Gastrocnemius medialis (tissue), 4 donors: ENCODE data around the gene RGS11. TPM values are rescaled to one million over a fixed set of nuclear protein-coding genes. Genes with fewer than 3 reads are reported as not detected.
"Not testable (repeated sequence)": the region's sequence is repeated elsewhere in the genome, so short reads cannot be mapped to it uniquely, and the experiment has no call there.

ENCODE experiments used
- ATAC-seq, 2 donors: fragments of 150-250 bp; one replicate each; pipeline ENCODE4 v1.9.1; 2016
- DNase-seq, 2 donors: peaks; one replicate each; pipeline ENCODE4 v3.0.0-alpha.2; 2019
- H3K27ac ChIP-seq, 4 donors: fragments of 200-600 bp; sonication (generic); 1 replicate in 1 of 4; 2 replicates in 3 of 4; pipeline ENCODE4 v1.5.1; 2016 to 2018; ENCODE audit warnings: mild to moderate bottlenecking in 2 of 4, moderate library complexity in 1 of 4
- H3K27me3 ChIP-seq, 3 donors: fragments of 200-600 bp; sonication (generic) in 2 of 3; 1 replicate in 1 of 3; 2 replicates in 2 of 3; pipeline versions ENCODE4 v1.5.1 to v1.6.0; 2016 to 2019; ENCODE audit warnings: mild to moderate bottlenecking in 1 of 3, moderate library complexity in 1 of 3
- H3K36me3 ChIP-seq, 2 donors: fragments of 200-600 bp; sonication (generic) in 1 of 2; one replicate each; pipeline ENCODE4 v1.5.1; 2017 to 2018
- H3K4me1 ChIP-seq, 2 donors: fragments of 200-600 bp; sonication (generic) in 1 of 2; one replicate each; pipeline ENCODE4 v1.5.1; 2016 to 2017; ENCODE audit warnings: mild to moderate bottlenecking in 2 of 2
- H3K4me3 ChIP-seq, 4 donors: fragments of 200-600 bp; sonication (generic) in 3 of 4; 1 replicate in 1 of 4; 2 replicates in 3 of 4; pipeline ENCODE4 v1.5.1; 2016 to 2019; ENCODE audit warnings: mild to moderate bottlenecking in 2 of 4
- H3K9me3 ChIP-seq, 3 donors: fragments of 200-600 bp; sonication (generic) in 2 of 3; 1 replicate in 1 of 3; 2 replicates in 2 of 3; pipeline ENCODE4 v1.5.1; 2016 to 2019
- CTCF ChIP-seq, 5 experiments: fragments of 450-650 bp in 3 of 5; fragments of 200-600 bp in 2 of 5; sonication (generic) in 2 of 5; IDR thresholded peaks in 4 of 5; conservative IDR thresholded peaks in 1 of 5; 1 replicate in 4 of 5; 2 replicates in 1 of 5; pipeline ENCODE4 v1.5.1; 2016 to 2019; ENCODE audit warnings: antibody characterized with exemption in 5 of 5, mild to moderate bottlenecking in 3 of 5, moderate library complexity in 3 of 5
- POLR2A ChIP-seq, 2 donors: fragments of 450-650 bp; IDR thresholded peaks; one replicate each; pipeline ENCODE4 v1.6.1; 2017; ENCODE audit warnings: antibody characterized with exemption in 2 of 2, mild to moderate bottlenecking in 2 of 2, moderate library complexity in 2 of 2
- in situ Hi-C, 4 donors: fragments of 200-750 bp; cut with MboI; loops; one replicate each; pipeline versions ENCODE4 v1.15.0 to v1.8.0; 2017; ENCODE audit warnings: low sequenced_read_pairs in 4 of 4
- intact Hi-C: fragments of 100-400 bp; cut with DNase I; formaldehyde crosslinking; loops from one replicate; pipeline ENCODE4 v1.15.1; 2023; ENCODE audit warnings: low total_unique reads
- total RNA-seq, 4 donors: library from RNA; depleted of rRNA; stranded (reverse); fragments of >200 nt; gene quantifications; one replicate each; pipeline versions ENCODE4 v1.1.0 to v1.2.3, GENCODE V29; 2016

The RGS11 gene
- total RNA-seq, 4 donors from 2014 or later = 1.2 to 2.2 (median 1.6) TPM

GRCh38 chr16:259814-260253 lies 15.9 kb downstream of the RGS11 start:
- no peak for TF ChIP-seq POLR2A (IDR thresholded peaks at IDR 0.05)
- no peak for TF ChIP-seq CTCF (IDR thresholded peaks at IDR 0.05 in 4 of 5, conservative IDR thresholded peaks at IDR 0.05 in 1 of 5)
- Histone ChIP-seq H3K27ac (no peak overlapping the region), H3K4me1 (no peaks in the 10 kb centered on the region), H3K36me3 (peaks cover 0 to 85% of the 10 kb centered on the region in 2 donors), H3K27me3 (no peaks in the 10 kb centered on the region), H3K9me3 (no peaks in the 10 kb centered on the region), H3K4me3 (no peak overlapping the region)
- intact Hi-C loops (no loop called here), in situ Hi-C loops (no loop called here)
- no peak for ATAC-seq
- DNase-seq = no peak

GRCh38 chr16:259226-259625 lies 16.5 kb downstream of the RGS11 start:
- TF ChIP-seq POLR2A (IDR thresholded peaks at IDR 0.05) (no peak), CTCF (IDR thresholded peaks at IDR 0.05 in 4 of 5, conservative IDR thresholded peaks at IDR 0.05 in 1 of 5) (no peak)
- Histone ChIP-seq H3K27me3 (no peaks in the 10 kb centered on the region), H3K27ac (no peak overlapping the region), H3K4me3 (no peak overlapping the region), H3K36me3 (peaks cover 0 to 85% of the 10 kb centered on the region in 2 donors), H3K4me1 (no peaks in the 10 kb centered on the region), H3K9me3 (no peaks in the 10 kb centered on the region)
- DNase-seq = no peak
- no peak for ATAC-seq
- intact Hi-C loops (no loop called here), in situ Hi-C loops (no loop called here)

- ATAC-seq, H3K27me3 ChIP-seq, H3K4me3 ChIP-seq, intact Hi-C loops, H3K4me1 ChIP-seq, DNase-seq, H3K27ac ChIP-seq, H3K9me3 ChIP-seq, in situ Hi-C loops: not testable (repeated sequence)
- H3K36me3 ChIP-seq = peaks cover 0 to 85% of the 10 kb centered on the region in 2 donors
Measured at GRCh38 chr16:258091-258490, 17.7 kb downstream of the RGS11 start.

- no peaks in the 10 kb centered on the region for H3K27me3 ChIP-seq
- H3K36me3 ChIP-seq = peaks cover 0 to 73% of the 10 kb centered on the region in 2 donors
- intact Hi-C loops (no loop called here), in situ Hi-C loops (no loop called here)
- DNase-seq (no peak), ATAC-seq (no peak)
- TF ChIP-seq CTCF (IDR thresholded peaks at IDR 0.05 in 4 of 5, conservative IDR thresholded peaks at IDR 0.05 in 1 of 5) (no peak), POLR2A (IDR thresholded peaks at IDR 0.05) (no peak)
- no peak overlapping the region for H3K4me3 ChIP-seq
- no peaks in the 10 kb centered on the region for H3K4me1 ChIP-seq
- no peak overlapping the region for H3K27ac ChIP-seq
- no peaks in the 10 kb centered on the region for H3K9me3 ChIP-seq
Measured at GRCh38 chr16:255183-255582, 20.6 kb downstream of the RGS11 start.

GRCh38 chr16:254461-254860 lies 21.3 kb downstream of the RGS11 start:
- H3K4me1 ChIP-seq = no peaks in the 10 kb centered on the region
- no peak overlapping the region for H3K4me3 ChIP-seq
- peaks cover 0 to 69% of the 10 kb centered on the region in 2 donors for H3K36me3 ChIP-seq
- ATAC-seq (no peak), DNase-seq (no peak)
- TF ChIP-seq POLR2A (IDR thresholded peaks at IDR 0.05) = no peak
- no peak for TF ChIP-seq CTCF (IDR thresholded peaks at IDR 0.05 in 4 of 5, conservative IDR thresholded peaks at IDR 0.05 in 1 of 5)
- no peaks in the 10 kb centered on the region for H3K9me3 ChIP-seq
- H3K27me3 ChIP-seq = no peaks in the 10 kb centered on the region
- H3K27ac ChIP-seq = no peak overlapping the region
- in situ Hi-C loops (no loop called here), intact Hi-C loops (no loop called here)
